GM12878 (cell line): ENCODE data around the gene NUBP1. TPM values are rescaled to one million over a fixed set of nuclear protein-coding genes. Genes with fewer than 3 reads are reported as not detected.

Source experiments
- ATAC-seq: fragments of 200-7000 bp; cut with Tn5 transposase; 3 replicates; pipeline ENCODE4 v1.9.1; 2020; ENCODE audit warnings: mild to moderate bottlenecking, moderate library complexity
- BruUV-seq: library from RNA; stranded (reverse); fragments of 400-500 nt; replicated peaks from 2 replicates; lab custom pipeline; 2021; lab: Mats Ljungman, UMichigan
- CTCF ChIA-PET: fragments of 300-600 bp; sonication (Branson Sonifier 250); formaldehyde crosslinking; extraction: SDS; loops from one replicate; lab custom pipeline; 2021; ENCODE audit warnings: inconsistent platforms; lab: Yijun Ruan, JAX
- POLR2A ChIA-PET: fragments of 350-600 bp; formaldehyde crosslinking; extraction: SDS; loops from one replicate; lab custom pipeline; 2021; ENCODE audit warnings: inconsistent platforms; lab: Charles Lee
- RAD21 ChIA-PET: fragments of 300-600 bp; sonication (Branson Sonifier 250); formaldehyde crosslinking; loops from one replicate; lab custom pipeline; 2023; ENCODE audit warnings: antibody characterized with exemption; ENCODE audit not compliant: unreplicated experiment; lab: Charles Lee
- SMC1A ChIA-PET: fragments of 300-600 bp; sonication (Branson Sonifier 250); formaldehyde crosslinking; loops from one replicate; lab custom pipeline; 2023; ENCODE audit not compliant: unreplicated experiment, uncharacterized antibody; lab: Charles Lee
- DNase-seq: peaks from one replicate; pipeline ENCODE4 v3.0.0-alpha.2; 2011; ENCODE audit warnings: low read depth, low spot score
- FAIRE-seq: peaks from 3 replicates; lab custom pipeline; 2011; peaks lifted over from hg19 to GRCh38; lab: Jason Lieb, UNC
- H2AFZ ChIP-seq: 2 replicates; pipeline ENCODE4 v1.6.0; 2011; ENCODE audit warnings: low read depth, low read length, control low read depth; ENCODE audit not compliant: control insufficient read depth
- H3K27ac ChIP-seq: 2 replicates; pipeline ENCODE4 v1.5.1; 2011; ENCODE audit warnings: control low read depth; ENCODE audit not compliant: control insufficient read depth, insufficient read depth
- H3K27me3 ChIP-seq, 2 experiments: replicated peaks in 1 of 2; 2 replicates each; pipeline versions ENCODE4 v1.6.0 to v1.6.1; 2011; ENCODE audit warnings: low read length in 1 of 2; ENCODE audit not compliant: control insufficient read depth in 2 of 2, insufficient read depth in 2 of 2
- H3K36me3 ChIP-seq, 2 experiments: 2 replicates each; pipeline ENCODE4 v1.5.1; 2011; ENCODE audit warnings: low read length in 1 of 2; ENCODE audit not compliant: control insufficient read depth in 2 of 2, insufficient read depth in 2 of 2
- H3K4me1 ChIP-seq: 2 replicates; pipeline ENCODE4 v1.6.1; 2011; ENCODE audit warnings: mild to moderate bottlenecking, low read length, moderate library complexity, mixed read lengths; ENCODE audit not compliant: control insufficient read depth, insufficient read depth
- H3K4me2 ChIP-seq: 2 replicates; pipeline ENCODE4 v1.6.0; 2011; ENCODE audit warnings: control low read depth; ENCODE audit not compliant: control insufficient read depth, insufficient read depth
- H3K4me3 ChIP-seq: fragments of 200-600 bp; sonication (generic); 2 replicates; pipeline ENCODE4 v1.5.1; 2016
- H3K79me2 ChIP-seq: 2 replicates; pipeline ENCODE4 v1.6.0; 2011; ENCODE audit warnings: low read length; ENCODE audit not compliant: control insufficient read depth, insufficient read depth
- H3K9ac ChIP-seq: 2 replicates; pipeline ENCODE4 v1.8.0; 2011; ENCODE audit warnings: low read length, control low read depth, mixed read lengths; ENCODE audit not compliant: control insufficient read depth, insufficient read depth
- H3K9me3 ChIP-seq: replicated peaks from 3 replicates; pipeline ENCODE4 v1.5.1; 2011; ENCODE audit warnings: mild to moderate bottlenecking, low read length; ENCODE audit not compliant: control insufficient read depth, insufficient read depth
- H4K20me1 ChIP-seq: 2 replicates; pipeline ENCODE4 v1.6.0; 2011; ENCODE audit not compliant: control insufficient read depth, insufficient read depth
- BHLHE40 ChIP-seq, 2 experiments: fragments of 450-650 bp in 1 of 2; IDR thresholded peaks; 2 replicates each; pipeline ENCODE4 v1.6.1; 2011 to 2017; ENCODE audit warnings: low read depth in 2 of 2, borderline replicate concordance in 1 of 2, improper control_type of control experiment in 1 of 2, low read length in 1 of 2, mild to moderate bottlenecking in 1 of 2
- CBX5 ChIP-seq: sonication (generic); IDR thresholded peaks from 2 replicates; pipeline ENCODE4 v1.6.1; 2016; ENCODE audit warnings: low read depth, moderate library complexity, mild to moderate bottlenecking, inconsistent platforms
- CEBPB ChIP-seq, 2 experiments: fragments of 150-350 bp in 1 of 2; IDR thresholded peaks; 2 replicates each; pipeline ENCODE4 v1.6.1; 2012 to 2014; ENCODE audit warnings: low read depth in 2 of 2, low read length in 2 of 2, borderline replicate concordance in 1 of 2, inconsistent platforms in 1 of 2
- FOXM1 ChIP-seq: IDR thresholded peaks from 2 replicates; pipeline ENCODE4 v1.6.1; 2012; ENCODE audit warnings: low read depth, mild to moderate bottlenecking, inconsistent platforms, low read length, moderate library complexity
- HDAC2 ChIP-seq: fragments of 200-600 bp; sonication (generic); IDR thresholded peaks from 2 replicates; pipeline ENCODE4 v1.6.1; 2017
- NFYA ChIP-seq: IDR thresholded peaks from 2 replicates; pipeline ENCODE4 v1.6.1; 2011; ENCODE audit warnings: low read depth, mild to moderate bottlenecking, low read length, improper control_type of control experiment, borderline replicate concordance
- RAD51 ChIP-seq: fragments of 450-650 bp; IDR thresholded peaks from 2 replicates; pipeline ENCODE4 v1.6.1; 2016; ENCODE audit warnings: moderate library complexity, mild to moderate bottlenecking, inconsistent platforms
- STAT3 ChIP-seq: IDR thresholded peaks from 2 replicates; pipeline ENCODE4 v1.6.1; 2011; ENCODE audit warnings: low read depth, low read length, improper control_type of control experiment
- SUPT20H ChIP-seq: IDR thresholded peaks from 2 replicates; pipeline ENCODE4 v1.6.1; 2011; ENCODE audit warnings: low read depth, mild to moderate bottlenecking, low read length, moderate library complexity, borderline replicate concordance; ENCODE audit not compliant: control insufficient read depth
- TCF3 ChIP-seq: IDR thresholded peaks from 2 replicates; pipeline ENCODE4 v1.6.1; 2012; ENCODE audit warnings: low read depth, mild to moderate bottlenecking, low read length, borderline replicate concordance; ENCODE audit not compliant: insufficient read depth
- ZNF622 ChIP-seq: fragments of 450-650 bp; IDR thresholded peaks from 2 replicates; pipeline ENCODE4 v1.6.1; 2017; ENCODE audit warnings: mild to moderate bottlenecking, inconsistent platforms
- WGBS: methylation state at CpG from one replicate; pipeline ENCODE4 v1.1.6; 2016; ENCODE audit warnings: low lambda C conversion rate; ENCODE audit not compliant: insufficient replicate concordance, insufficient coverage; ENCODE audit errors: missing lambda C conversion rate; 5-methylcytosine and 5-hydroxymethylcytosine counted together
- in situ Hi-C: fragments of 300-500 bp; cut with MboI; formaldehyde crosslinking; loops from 9 replicates; pipeline ENCODE4 v1.14.3; 2018; ENCODE audit warnings: mixed read lengths
- intact Hi-C: fragments of 100-400 bp; cut with micrococcal nuclease; formaldehyde crosslinking; loops from one replicate; pipeline ENCODE4 v1.14.2; 2022; ENCODE audit not compliant: unreplicated experiment
- polyA plus RNA-seq, 11 experiments: library from polyadenylated mRNA; depleted of rRNA in 4 of 11; unstranded in 6 of 11; stranded (reverse) in 5 of 11; fragments of >200 nt; fragmentation: Nextera tagmentation in 4 of 11; fragmentation: Illumina TruSeq in 1 of 11; extraction: Ambion mirVana in 4 of 11; extraction: Trizol in 1 of 11; gene quantifications; 1 replicate in 1 of 11; 2 replicates in 10 of 11; pipeline versions ENCODE4 v1.2.1 to v1.2.3, GENCODE V29; 2011 to 2016; ENCODE audit warnings: inconsistent platforms in 2 of 11, missing spikeins in 2 of 11, low read depth in 1 of 11
- total RNA-seq, 4 experiments: library from RNA; depleted of rRNA in 3 of 4; stranded (reverse); fragments of >200 nt in 3 of 4; fragmentation: Illumina TruSeq in 1 of 4; extraction: Trizol in 1 of 4; gene quantifications; 2 replicates each; pipeline versions ENCODE4 v1.2.1 to v1.2.3, GENCODE V29; 2013 to 2021
- TF ChIP-seq, protein P1 (sequence below): fragments of 450-650 bp; IDR thresholded peaks from 2 replicates; pipeline ENCODE4 v1.6.1; 2017; ENCODE audit warnings: mild to moderate bottlenecking
- TF ChIP-seq, protein P2 (sequence below): fragments of 450-650 bp; formaldehyde crosslinking; IDR thresholded peaks from 2 replicates; pipeline ENCODE4 v1.4.0; 2022; ENCODE audit warnings: mild to moderate bottlenecking, moderate library complexity

Gene NUBP1
- total and polyA plus RNA-seq, 10 of the 15 experiments (the other 5 are each of a cell fraction or from before 2014, with no cell fraction given), result 31.0 to 74.9 (median 58.3) TPM

DNA sequence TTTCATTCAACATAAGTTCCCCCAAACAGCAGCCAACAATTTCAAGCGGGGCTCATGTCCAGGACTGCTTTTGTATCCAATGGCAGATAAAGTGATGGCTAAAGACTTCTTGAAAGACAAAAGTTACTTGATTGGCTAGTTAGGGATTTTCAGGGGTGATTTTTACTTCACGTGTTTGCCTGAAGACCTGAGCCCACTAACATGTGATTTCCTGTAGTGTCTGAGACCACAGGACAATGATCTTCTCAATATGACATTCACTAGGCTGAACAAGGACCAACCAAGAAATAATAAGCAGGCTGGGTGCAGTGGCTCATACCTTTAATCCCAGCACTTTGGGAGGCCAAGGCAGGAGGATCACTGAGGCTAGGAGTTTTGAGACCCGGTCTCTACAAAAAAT, 64.6 kb downstream of the NUBP1 start (continued):
- TF ChIP-seq BHLHE40 (IDR thresholded peaks at IDR 0.05; ENCODE audit: borderline replicate concordance in 1 of 2, low read depth in 2 of 2, low read length in 1 of 2), result peak; percentile 66 to 79; a peak in 3 of 4 replicates
- TF ChIP-seq STAT3, result no peak
- TF ChIP-seq CEBPB (IDR thresholded peaks at IDR 0.05; ENCODE audit: borderline replicate concordance in 1 of 2, low read depth in 2 of 2, low read length in 2 of 2), result no peak
- TF ChIP-seq FOXM1, result peak; percentile 22; the same call in 1 of the 2 replicates
- peak; percentile 72 for TF ChIP-seq RAD51
- TF ChIP-seq NFYA, result no peak
- no peak for TF ChIP-seq TCF3
- no peak for TF ChIP-seq CBX5

DNA sequence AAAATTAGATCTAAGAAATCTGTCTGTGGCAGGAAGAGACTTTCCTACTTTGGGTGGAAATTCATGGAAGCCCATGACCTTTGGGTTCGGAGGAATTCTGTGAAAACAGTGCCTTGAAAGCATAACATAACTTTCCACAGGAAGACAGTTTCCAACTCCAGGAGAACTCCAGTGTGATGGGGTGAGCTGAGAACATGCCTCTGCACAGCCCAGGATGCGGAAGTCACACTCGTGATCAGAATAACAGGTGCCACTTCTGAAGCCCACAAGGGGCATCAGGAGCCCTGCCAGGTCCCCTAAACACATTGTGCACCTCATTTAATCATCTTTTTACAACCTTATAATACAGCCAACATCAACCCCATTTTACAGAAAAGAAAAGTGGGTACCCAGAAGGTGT, 65.2 kb downstream of the NUBP1 start:
- intact Hi-C loops, result no loop called here
- ATAC-seq (no peak), DNase-seq (no peak), FAIRE-seq (no peak)
- Histone ChIP-seq H4K20me1 (no peaks in the 10 kb centered on the region), H3K4me1 (peaks cover 59% of the 10 kb centered on the region), H2AFZ (no peak overlapping the region), H3K4me3 (no peak overlapping the region), H3K36me3 (peaks cover 0 to 2% of the 10 kb centered on the region in 2 experiments; a peak in 1 of 4 replicates), H3K27me3 (no peaks in the 10 kb centered on the region), H3K27ac (no peak overlapping the region; the same call in 1 of the 2 replicates), H3K4me2 (peak overlapping the region; percentile 41; the same call in 1 of the 2 replicates), H3K79me2 (no peaks in the 10 kb centered on the region), H3K9me3 (peaks cover 6% of the 10 kb centered on the region), H3K9ac (no peak overlapping the region)
- ChIA-PET CTCF (interaction anchor here (1.7 kb wide), 1 partner anchor 69 kb away, joined by 7 read pairs; the partner anchor contains the start of gene CIITA), SMC1A (interaction anchor here (1.0 to 4.8 kb wide), 14 partner anchors 12 to 140 kb away, joined by 3 to 23 read pairs (median 4); partner anchors contain the start of genes CIITA and NUBP1), POLR2A (interaction anchor here (0.5 to 1.9 kb wide), 5 partner anchors 15 to 529 kb away, joined by 3 to 5 read pairs (median 4); no protein-coding TSS in a partner anchor), RAD21 (interaction anchor here (0.9 to 2.1 kb wide), 5 partner anchors 12 to 68 kb away, joined by 3 to 5 read pairs (median 5); partner anchors contain the start of gene CIITA)
- no TSS peak for BruUV-seq
- 99% methylated on average over 3 of the region's 3 CpGs for WGBS
- in situ Hi-C loops, result no loop called here
- TF ChIP-seq ZNF622 (no peak), NFYA (no peak), SUPT20H (no peak), HDAC2 (no peak)
- TF ChIP-seq, protein P1, sequence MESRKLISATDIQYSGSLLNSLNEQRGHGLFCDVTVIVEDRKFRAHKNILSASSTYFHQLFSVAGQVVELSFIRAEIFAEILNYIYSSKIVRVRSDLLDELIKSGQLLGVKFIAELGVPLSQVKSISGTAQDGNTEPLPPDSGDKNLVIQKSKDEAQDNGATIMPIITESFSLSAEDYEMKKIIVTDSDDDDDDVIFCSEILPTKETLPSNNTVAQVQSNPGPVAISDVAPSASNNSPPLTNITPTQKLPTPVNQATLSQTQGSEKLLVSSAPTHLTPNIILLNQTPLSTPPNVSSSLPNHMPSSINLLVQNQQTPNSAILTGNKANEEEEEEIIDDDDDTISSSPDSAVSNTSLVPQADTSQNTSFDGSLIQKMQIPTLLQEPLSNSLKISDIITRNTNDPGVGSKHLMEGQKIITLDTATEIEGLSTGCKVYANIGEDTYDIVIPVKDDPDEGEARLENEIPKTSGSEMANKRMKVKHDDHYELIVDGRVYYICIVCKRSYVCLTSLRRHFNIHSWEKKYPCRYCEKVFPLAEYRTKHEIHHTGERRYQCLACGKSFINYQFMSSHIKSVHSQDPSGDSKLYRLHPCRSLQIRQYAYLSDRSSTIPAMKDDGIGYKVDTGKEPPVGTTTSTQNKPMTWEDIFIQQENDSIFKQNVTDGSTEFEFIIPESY, result no peak
- TF ChIP-seq, protein P2, sequence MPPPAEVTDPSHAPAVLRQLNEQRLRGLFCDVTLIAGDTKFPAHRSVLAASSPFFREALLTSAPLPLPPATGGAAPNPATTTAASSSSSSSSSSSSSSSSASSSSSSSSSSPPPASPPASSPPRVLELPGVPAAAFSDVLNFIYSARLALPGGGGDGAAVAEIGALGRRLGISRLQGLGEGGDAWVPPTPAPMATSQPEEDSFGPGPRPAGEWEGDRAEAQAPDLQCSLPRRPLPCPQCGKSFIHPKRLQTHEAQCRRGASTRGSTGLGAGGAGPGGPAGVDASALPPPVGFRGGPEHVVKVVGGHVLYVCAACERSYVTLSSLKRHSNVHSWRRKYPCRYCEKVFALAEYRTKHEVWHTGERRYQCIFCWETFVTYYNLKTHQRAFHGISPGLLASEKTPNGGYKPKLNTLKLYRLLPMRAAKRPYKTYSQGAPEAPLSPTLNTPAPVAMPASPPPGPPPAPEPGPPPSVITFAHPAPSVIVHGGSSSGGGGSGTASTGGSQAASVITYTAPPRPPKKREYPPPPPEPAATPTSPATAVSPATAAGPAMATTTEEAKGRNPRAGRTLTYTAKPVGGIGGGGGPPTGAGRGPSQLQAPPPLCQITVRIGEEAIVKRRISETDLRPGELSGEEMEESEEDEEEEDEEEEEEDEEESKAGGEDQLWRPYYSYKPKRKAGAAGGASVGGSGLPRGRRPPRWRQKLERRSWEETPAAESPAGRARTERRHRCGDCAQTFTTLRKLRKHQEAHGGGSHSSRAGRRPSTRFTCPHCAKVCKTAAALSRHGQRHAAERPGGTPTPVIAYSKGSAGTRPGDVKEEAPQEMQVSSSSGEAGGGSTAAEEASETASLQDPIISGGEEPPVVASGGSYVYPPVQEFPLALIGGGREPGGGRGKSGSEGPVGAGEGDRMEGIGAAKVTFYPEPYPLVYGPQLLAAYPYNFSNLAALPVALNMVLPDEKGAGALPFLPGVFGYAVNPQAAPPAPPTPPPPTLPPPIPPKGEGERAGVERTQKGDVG (CRISPR knock-in tag), result no peak
